Vagina (tissue), 2 donors: Measurements from ENCODE around the gene PSENEN. TPM values are rescaled to one million over a fixed set of nuclear protein-coding genes. Genes with fewer than 3 reads are reported as not detected.

Experiments used
- DNase-seq, 2 donors: peaks; one replicate each; pipeline ENCODE4 v3.0.0-alpha.2; 2017; ENCODE audit errors: extremely low spot score in 2 of 2
- H3K27ac ChIP-seq: fragments of 200-600 bp; sonication (generic); one replicate; pipeline ENCODE4 v1.5.1; 2019
- H3K27me3 ChIP-seq: fragments of 200-600 bp; sonication (generic); one replicate; pipeline ENCODE4 v1.5.1; 2019
- H3K36me3 ChIP-seq, 2 donors: fragments of 200-600 bp; sonication (generic); one replicate each; pipeline ENCODE4 v1.5.1; 2017 to 2019
- H3K4me1 ChIP-seq: fragments of 200-600 bp; sonication (generic); one replicate; pipeline ENCODE4 v1.5.1; 2019
- H3K4me3 ChIP-seq, 2 donors: fragments of 200-600 bp; sonication (generic); 1 replicate in 1 of 2; 2 replicates in 1 of 2; pipeline ENCODE4 v1.5.1; 2016 to 2019
- H3K9me3 ChIP-seq: fragments of 200-600 bp; sonication (generic); one replicate; pipeline ENCODE4 v1.5.1; 2019
- CTCF ChIP-seq, 3 experiments: fragments of 450-650 bp in 2 of 3; fragments of 200-600 bp in 1 of 3; sonication (generic) in 1 of 3; IDR thresholded peaks; one replicate each; pipeline ENCODE4 v1.5.1; 2017 to 2019; ENCODE audit warnings: antibody characterized with exemption in 3 of 3, mild to moderate bottlenecking in 2 of 3, moderate library complexity in 2 of 3
- POLR2A ChIP-seq, 2 donors: fragments of 450-650 bp; IDR thresholded peaks; one replicate each; pipeline ENCODE4 v1.6.1; 2017; ENCODE audit warnings: antibody characterized with exemption in 2 of 2, mild to moderate bottlenecking in 2 of 2, moderate library complexity in 2 of 2
- POLR2AphosphoS5 ChIP-seq, 2 donors: sonication (generic); formaldehyde crosslinking; IDR thresholded peaks; one replicate each; pipeline ENCODE4 v1.9.0; 2017; ENCODE audit warnings: antibody characterized with exemption in 2 of 2, mild to moderate bottlenecking in 2 of 2, low read depth in 1 of 2; ENCODE audit not compliant: insufficient read depth in 1 of 2
- intact Hi-C: fragments of 100-400 bp; cut with DNase I; formaldehyde crosslinking; loops from one replicate; pipeline ENCODE4 v1.15.1; 2023
- total RNA-seq: library from RNA; depleted of rRNA; stranded (reverse); fragments of >200 nt; gene quantifications from one replicate; pipeline ENCODE4 v1.2.3, GENCODE V29; 2016

Gene PSENEN
- total RNA-seq, 1 donor from 2014 or later, result 28.2 TPM

GRCh38 chr19:35715355-35715809 is 30.1 kb upstream of the PSENEN start:
- Histone ChIP-seq H3K4me1 (peaks cover 30% of the 10 kb centered on the region), H3K4me3 (peak overlapping the region in 1 of 2 donors; percentile 67), H3K27ac (peak overlapping the region; percentile 85), H3K9me3 (no peaks in the 10 kb centered on the region), H3K36me3 (peaks cover 0 to 5% of the 10 kb centered on the region in 2 donors), H3K27me3 (no peaks in the 10 kb centered on the region)
- DNase-seq, result no peak
- intact Hi-C loops, result loop anchor here (5.0 to 10.0 kb wide), 2 partner anchors 168 to 219 kb away; partner anchors contain the start of genes LRFN3 and TMEM147
- no peak for TF ChIP-seq POLR2A (IDR thresholded peaks at IDR 0.05)
- no peak for TF ChIP-seq POLR2AphosphoS5 (IDR thresholded peaks at IDR 0.05; ENCODE audit: insufficient read depth in 1 of 2, low read depth in 1 of 2)
- no peak for TF ChIP-seq CTCF (IDR thresholded peaks at IDR 0.05)

GRCh38 chr19:35715981-35716800 is 29.3 kb upstream of the PSENEN start:
- Histone ChIP-seq H3K27ac (peak overlapping the region; percentile 85), H3K4me3 (peak overlapping the region; percentile 67 to 86), H3K36me3 (peaks cover 0 to 12% of the 10 kb centered on the region in 2 donors), H3K4me1 (peaks cover 30% of the 10 kb centered on the region), H3K9me3 (no peaks in the 10 kb centered on the region), H3K27me3 (no peaks in the 10 kb centered on the region)
- no peak for DNase-seq
- no peak for TF ChIP-seq CTCF (IDR thresholded peaks at IDR 0.05)
- no peak for TF ChIP-seq POLR2A (IDR thresholded peaks at IDR 0.05)
- no peak for TF ChIP-seq POLR2AphosphoS5 (IDR thresholded peaks at IDR 0.05; ENCODE audit: insufficient read depth in 1 of 2, low read depth in 1 of 2)
- intact Hi-C loops, result loop anchor here (5.0 to 10.0 kb wide), 2 partner anchors 169 to 219 kb away; partner anchors contain the start of genes LRFN3 and TMEM147

- DNase-seq, result peak in 1 of 2 donors; percentile 95
- H3K36me3 ChIP-seq, result peaks cover 0 to 20% of the 10 kb centered on the region in 2 donors
- no peaks in the 10 kb centered on the region for H3K9me3 ChIP-seq
- peak overlapping the region; percentile 85 for H3K27ac ChIP-seq
- TF ChIP-seq CTCF (IDR thresholded peaks at IDR 0.05) (peak; percentile 59 to 94 (median 93)), POLR2AphosphoS5 (IDR thresholded peaks at IDR 0.05; ENCODE audit: insufficient read depth in 1 of 2, low read depth in 1 of 2) (peak; percentile 68 to 72), POLR2A (IDR thresholded peaks at IDR 0.05) (peak in 1 of 2 donors; percentile 27)
- intact Hi-C loops, result loop anchor here (5.0 to 10.0 kb wide), 2 partner anchors 170 to 218 kb away; partner anchors contain the start of genes LRFN3 and TMEM147
- peaks cover 30% of the 10 kb centered on the region for H3K4me1 ChIP-seq
- no peaks in the 10 kb centered on the region for H3K27me3 ChIP-seq
- peak overlapping the region; percentile 67 to 86 for H3K4me3 ChIP-seq
These were observed 28.4 kb upstream of the PSENEN start for GRCh38 chr19:35716801-35717664.

- Histone ChIP-seq H3K4me1 (peaks cover 30% of the 10 kb centered on the region), H3K9me3 (no peaks in the 10 kb centered on the region), H3K4me3 (peak within 1 kb of the TSS; percentile 67 to 86), H3K27ac (peak within 1 kb of the TSS; percentile 85), H3K36me3 (peaks cover 0 to 28% of the 10 kb centered on the region in 2 donors), H3K27me3 (no peaks in the 10 kb centered on the region)
- intact Hi-C loops, result loop anchor here (5.0 to 10.0 kb wide), 2 partner anchors 171 to 217 kb away; partner anchors contain the start of genes LRFN3 and TMEM147
- no peak for DNase-seq
- TF ChIP-seq POLR2AphosphoS5 (IDR thresholded peaks at IDR 0.05; ENCODE audit: insufficient read depth in 1 of 2, low read depth in 1 of 2), result no peak
- no peak for TF ChIP-seq CTCF (IDR thresholded peaks at IDR 0.05)
- TF ChIP-seq POLR2A (IDR thresholded peaks at IDR 0.05), result no peak
These were observed 27.6 kb upstream of the PSENEN start, which contains the start of gene KMT2B for GRCh38 chr19:35717665-35718344. TSS of gene KMT2B (plus strand) at chr19:35718003. CDS start at chr19:35718019, 16 bp downstream.
